Smooth muscle cell (in vitro differentiated cells): ENCODE results near the gene THOC5. TPM values are rescaled to one million over a fixed set of nuclear protein-coding genes. Genes with fewer than 3 reads are reported as not detected.

Source experiments
- DNase-seq: peaks from one replicate; lab custom pipeline; 2025; ENCODE audit not compliant: unreplicated experiment; lab: John Stamatoyannopoulos, UW
- H2AFZ ChIP-seq: fragments of 200-600 bp; sonication (generic); 2 replicates; pipeline ENCODE4 v1.6.0; 2016; ENCODE audit warnings: antibody characterized with exemption, low read depth, mild to moderate bottlenecking
- H3F3A ChIP-seq: fragments of 200-600 bp; sonication (generic); 2 replicates; pipeline ENCODE4 v1.6.0; 2017; ENCODE audit warnings: antibody characterized with exemption, low read depth
- H3K27ac ChIP-seq: fragments of 200-600 bp; sonication (generic); 2 replicates; pipeline ENCODE4 v1.5.1; 2016; ENCODE audit warnings: low read depth, mild to moderate bottlenecking
- H3K27me3 ChIP-seq: fragments of 200-600 bp; sonication (generic); 2 replicates; pipeline ENCODE4 v1.6.1; 2016; ENCODE audit warnings: low read depth, mild to moderate bottlenecking
- H3K36me3 ChIP-seq: fragments of 200-600 bp; sonication (generic); 2 replicates; pipeline ENCODE4 v1.5.1; 2016; ENCODE audit warnings: low read depth
- H3K4me1 ChIP-seq: fragments of 200-600 bp; sonication (generic); 2 replicates; pipeline ENCODE4 v1.5.1; 2016; ENCODE audit warnings: low read depth
- H3K4me2 ChIP-seq: fragments of 200-600 bp; sonication (generic); 2 replicates; pipeline ENCODE4 v1.6.0; 2016; ENCODE audit warnings: mild to moderate bottlenecking
- H3K4me3 ChIP-seq: fragments of 200-600 bp; sonication (generic); 2 replicates; pipeline ENCODE4 v1.5.1; 2016; ENCODE audit warnings: mild to moderate bottlenecking
- H3K79me2 ChIP-seq: fragments of 200-600 bp; sonication (generic); 2 replicates; pipeline ENCODE4 v1.6.0; 2016; ENCODE audit warnings: low read depth, mild to moderate bottlenecking
- H3K9ac ChIP-seq: fragments of 200-600 bp; sonication (generic); 2 replicates; pipeline ENCODE4 v1.6.0; 2016; ENCODE audit warnings: low read depth
- H3K9me3 ChIP-seq: fragments of 200-600 bp; sonication (generic); replicated peaks from 2 replicates; pipeline ENCODE4 v1.5.1; 2016; ENCODE audit warnings: low read depth
- H4K20me1 ChIP-seq: fragments of 200-600 bp; sonication (generic); 2 replicates; pipeline ENCODE4 v1.6.0; 2016; ENCODE audit warnings: low read depth
- CTCF ChIP-seq: fragments of 200-600 bp; sonication (generic); IDR thresholded peaks from 2 replicates; pipeline ENCODE4 v1.5.1; 2017; ENCODE audit warnings: borderline replicate concordance, mild to moderate bottlenecking, antibody characterized with exemption; ENCODE audit not compliant: insufficient read depth, poor library complexity, severe bottlenecking
- WGBS: methylation state at CpG from one replicate; pipeline ENCODE4 v1.1.7; 2016; ENCODE audit warnings: low lambda C conversion rate; 5-methylcytosine and 5-hydroxymethylcytosine counted together
- polyA plus RNA-seq: library from polyadenylated mRNA; unstranded; fragments of >200 nt; fragmentation: Nextera tagmentation; extraction: Ambion mirVana; gene quantifications from 2 replicates; pipeline ENCODE4 v1.2.1, GENCODE V29; 2016
- total RNA-seq: library from RNA; depleted of rRNA; stranded (reverse); fragments of >200 nt; gene quantifications from 2 replicates; pipeline ENCODE4 v1.2.3, GENCODE V29; 2014

THOC5 gene
- total and polyA plus RNA-seq, 2 experiments from 2014 or later, result 13.7 to 21.7 TPM

GRCh38 chr22:29524442-29525191, 28.9 kb downstream of the THOC5 start:
- H4K20me1 ChIP-seq, result no peaks in the 10 kb centered on the region
- no peaks in the 10 kb centered on the region for H3F3A ChIP-seq
- no peaks in the 10 kb centered on the region for H3K27me3 ChIP-seq
- WGBS, result 78% methylated on average over 5 of the region's 5 CpGs
- TF ChIP-seq CTCF, result peak; percentile 29
- H3K4me3 ChIP-seq, result no peak overlapping the region
- H3K9ac ChIP-seq, result no peak overlapping the region
- no peaks in the 10 kb centered on the region for H3K9me3 ChIP-seq
- H3K4me2 ChIP-seq, result no peak overlapping the region
- H3K79me2 ChIP-seq, result no peaks in the 10 kb centered on the region
- H3K27ac ChIP-seq, result no peak overlapping the region
- no peaks in the 10 kb centered on the region for H3K4me1 ChIP-seq
- no peak for DNase-seq
- peaks cover 20% of the 10 kb centered on the region for H3K36me3 ChIP-seq
- H2AFZ ChIP-seq, result no peak overlapping the region

- no peak for TF ChIP-seq CTCF
- H3K4me3 ChIP-seq, result no peak overlapping the region
- H3K79me2 ChIP-seq, result no peaks in the 10 kb centered on the region
- H3K27me3 ChIP-seq, result no peaks in the 10 kb centered on the region
- no peak overlapping the region for H3K9ac ChIP-seq
- no peaks in the 10 kb centered on the region for H4K20me1 ChIP-seq
- no peaks in the 10 kb centered on the region for H3K9me3 ChIP-seq
- no peak for DNase-seq
- H3F3A ChIP-seq, result no peaks in the 10 kb centered on the region
- H2AFZ ChIP-seq, result no peak overlapping the region
- H3K27ac ChIP-seq, result no peak overlapping the region
- H3K4me2 ChIP-seq, result no peak overlapping the region
- no peaks in the 10 kb centered on the region for H3K4me1 ChIP-seq
- 100% methylated on average over 2 of the region's 2 CpGs for WGBS
- H3K36me3 ChIP-seq, result peaks cover 20% of the 10 kb centered on the region
Observed at GRCh38 chr22:29523761-29524160, 29.8 kb downstream of the THOC5 start.

GRCh38 chr22:29521526-29521925, 32.0 kb downstream of the THOC5 start:
- H3K36me3 ChIP-seq, result peaks cover 22% of the 10 kb centered on the region
- no peak for DNase-seq
- 97% methylated on average over 7 of the region's 7 CpGs for WGBS
- no peaks in the 10 kb centered on the region for H3K9me3 ChIP-seq
- H3K4me2 ChIP-seq, result no peak overlapping the region
- no peak overlapping the region for H3K4me3 ChIP-seq
- no peak overlapping the region for H3K9ac ChIP-seq
- no peaks in the 10 kb centered on the region for H3K27me3 ChIP-seq
- no peaks in the 10 kb centered on the region for H3K4me1 ChIP-seq
- H3K79me2 ChIP-seq, result no peaks in the 10 kb centered on the region
- peak overlapping the region; percentile 11 for H3K27ac ChIP-seq
- no peaks in the 10 kb centered on the region for H3F3A ChIP-seq
- H2AFZ ChIP-seq, result no peak overlapping the region
- no peak for TF ChIP-seq CTCF
- no peaks in the 10 kb centered on the region for H4K20me1 ChIP-seq

GRCh38 chr22:29520851-29521250, 32.7 kb downstream of the THOC5 start:
- Histone ChIP-seq H3K4me3 (no peak overlapping the region), H2AFZ (no peak overlapping the region), H3K4me1 (no peaks in the 10 kb centered on the region), H3K36me3 (peaks cover 22% of the 10 kb centered on the region), H3K9ac (no peak overlapping the region), H3K79me2 (no peaks in the 10 kb centered on the region), H3K9me3 (no peaks in the 10 kb centered on the region), H4K20me1 (no peaks in the 10 kb centered on the region), H3F3A (no peaks in the 10 kb centered on the region), H3K27ac (peak overlapping the region; percentile 11), H3K4me2 (no peak overlapping the region), H3K27me3 (no peaks in the 10 kb centered on the region)
- WGBS, result 53% methylated on average over 4 of the region's 4 CpGs
- no peak for DNase-seq
- no peak for TF ChIP-seq CTCF
